GM15510 (cell line): ENCODE measurements around the gene SNHG17.

Experiments used
- POLR2A ChIP-seq: IDR thresholded peaks from 3 replicates; pipeline ENCODE4 v1.6.1; 2011; ENCODE audit warnings: borderline replicate concordance; ENCODE audit not compliant: insufficient read length; ENCODE audit errors: extremely low read depth

The SNHG17 gene

DNA sequence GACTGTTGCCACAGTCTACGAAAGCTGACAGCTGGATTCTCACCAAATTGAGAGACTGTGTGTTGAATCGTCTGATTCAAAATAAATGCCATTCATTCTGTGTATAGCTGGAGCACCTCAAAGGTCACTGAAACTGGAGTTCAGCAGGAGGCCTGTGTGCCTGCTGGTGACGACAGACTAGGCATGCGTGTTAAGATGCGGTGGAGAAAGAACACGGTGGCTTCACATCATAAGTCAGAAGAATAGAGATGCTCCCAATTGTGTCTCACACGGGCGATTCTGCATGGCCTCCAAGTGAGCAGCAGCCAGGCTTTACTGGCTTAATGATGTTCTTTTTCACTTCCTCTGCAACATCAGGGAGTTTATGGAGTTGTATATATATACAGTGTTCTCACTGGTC lies 32.3 kb downstream of the SNHG17 start:
- no peak for TF ChIP-seq POLR2A

DNA sequence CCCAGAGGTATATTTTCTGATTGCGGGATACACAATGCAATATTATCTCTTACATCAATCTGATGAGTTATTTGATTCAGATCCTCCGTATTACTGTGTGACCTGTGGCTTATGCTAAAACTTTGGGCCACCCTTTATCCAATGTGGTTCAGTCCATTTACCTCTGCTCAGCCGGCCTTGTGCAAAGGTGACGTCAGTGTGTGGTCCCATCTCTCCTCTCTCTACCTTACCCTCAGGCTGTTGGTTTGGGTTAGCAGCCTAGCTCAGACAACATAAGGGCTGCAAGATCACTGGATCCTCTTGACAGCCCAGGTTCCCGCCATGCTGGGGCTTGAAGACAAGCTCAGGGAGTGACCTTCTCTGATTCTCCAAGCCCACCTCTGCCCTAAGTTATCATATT lies 33.0 kb downstream of the SNHG17 start:
- TF ChIP-seq POLR2A, result no peak

DNA sequence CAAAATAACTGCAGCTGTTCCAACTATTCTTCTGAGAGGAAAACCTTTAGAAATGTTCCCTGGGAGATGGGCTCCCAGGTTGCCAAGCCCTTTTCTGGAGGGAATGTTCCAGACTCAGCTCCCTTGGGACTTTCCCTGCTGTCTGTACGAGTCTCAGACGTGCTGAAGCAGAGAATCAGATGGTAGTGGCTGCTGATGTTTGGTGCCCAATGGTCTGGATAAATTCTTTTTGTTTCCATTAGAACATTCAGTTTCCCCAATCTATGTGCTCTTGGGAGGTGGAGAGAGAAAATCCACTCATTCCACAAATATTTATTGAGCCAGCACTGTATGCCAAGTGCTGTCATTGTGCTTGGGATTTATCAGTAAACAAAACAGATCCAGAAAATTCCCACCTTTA lies 40.0 kb downstream of the SNHG17 start:
- TF ChIP-seq POLR2A, result no peak

DNA sequence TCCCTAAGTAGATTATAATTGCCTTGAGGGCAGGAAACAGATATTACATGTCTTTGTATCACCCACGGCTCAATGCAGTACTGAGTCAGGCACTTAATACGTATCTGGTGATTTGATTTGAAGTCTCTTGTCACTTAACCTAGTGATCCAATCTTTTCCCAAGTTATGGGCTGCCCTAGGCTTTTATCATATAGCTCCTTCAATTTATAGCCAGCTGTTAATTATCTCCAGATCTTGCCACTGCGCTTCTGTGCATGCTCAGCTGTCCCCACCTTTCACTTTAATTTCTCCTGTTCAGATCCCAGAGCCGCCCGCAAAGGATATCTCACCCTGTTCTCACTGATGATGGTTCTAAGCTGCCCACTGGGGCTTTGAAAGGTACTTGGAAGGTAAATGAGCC lies 41.9 kb downstream of the SNHG17 start:
- no peak for TF ChIP-seq POLR2A

DNA sequence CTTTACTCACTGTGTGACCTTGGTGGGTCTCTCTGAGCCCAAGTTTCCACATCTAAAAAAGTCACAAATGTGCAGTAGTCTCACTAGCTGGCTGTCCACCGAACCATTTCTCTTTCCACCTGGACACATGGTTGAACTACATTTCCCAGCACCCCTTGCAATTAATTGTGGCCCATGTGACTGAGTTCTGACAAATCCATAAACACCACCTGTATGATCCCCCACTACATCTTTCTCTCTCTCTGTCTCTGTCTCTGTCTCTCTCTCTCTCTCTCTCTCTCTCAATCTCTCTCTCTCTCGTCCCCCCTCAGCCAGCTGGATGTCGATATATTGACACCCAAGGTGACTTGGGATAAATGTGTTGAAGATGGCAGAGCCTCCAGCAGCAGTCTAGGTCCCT lies 42.8 kb downstream of the SNHG17 start:
- no peak for TF ChIP-seq POLR2A

DNA sequence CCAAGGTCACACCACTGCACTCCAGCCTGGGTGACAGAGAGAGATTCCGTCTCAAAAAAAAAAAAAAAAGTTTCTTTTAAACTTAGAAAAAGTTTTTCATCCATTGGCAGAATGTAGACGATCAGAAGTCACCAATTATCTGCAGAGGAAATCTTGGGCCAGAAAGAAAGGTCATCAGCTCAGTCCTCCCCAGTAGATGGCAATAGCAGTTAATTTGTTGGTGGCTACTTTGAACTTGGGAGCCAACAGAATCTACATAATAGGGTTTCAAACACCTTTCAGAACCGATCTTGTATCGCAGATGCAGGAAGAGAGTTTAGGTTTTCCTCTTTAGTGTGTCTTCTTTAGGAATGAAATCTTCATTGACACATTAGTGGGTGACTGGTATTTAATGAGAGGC lies 47.2 kb downstream of the SNHG17 start:
- TF ChIP-seq POLR2A, result no peak

- no peak for TF ChIP-seq POLR2A
These were observed 48.3 kb downstream of the SNHG17 start for GRCh38 chr20:38386851-38387250.

DNA sequence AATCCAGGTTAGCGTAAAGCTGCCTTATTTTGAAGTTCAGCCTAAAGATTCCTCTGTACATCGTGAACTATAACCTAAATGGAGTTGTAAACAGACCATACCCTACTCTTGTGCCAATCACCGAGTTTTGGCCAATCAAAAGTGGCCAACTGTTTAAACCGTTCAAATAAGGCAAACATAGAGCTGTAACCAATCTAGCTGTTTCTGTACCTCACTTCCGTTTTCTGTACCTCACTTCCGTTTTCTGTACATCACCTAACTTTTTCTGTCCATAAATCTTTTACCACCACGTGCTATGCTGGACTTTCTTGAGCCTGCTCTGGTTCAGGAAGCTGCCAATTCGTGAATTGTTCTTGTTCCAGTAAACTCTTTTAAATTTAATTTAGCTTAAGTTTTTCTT lies 49.1 kb downstream of the SNHG17 start:
- no peak for TF ChIP-seq POLR2A

GRCh38 chr20:38383147-38383546 lies 52.0 kb downstream of the SNHG17 start:
- TF ChIP-seq POLR2A, result no peak

GRCh38 chr20:38377039-38377685 lies 58.0 kb downstream of the SNHG17 start:
- TF ChIP-seq POLR2A, result no peak

GRCh38 chr20:38373898-38374297 lies 61.2 kb downstream of the SNHG17 start:
- TF ChIP-seq POLR2A, result no peak

- TF ChIP-seq POLR2A, result no peak
These were observed 61.8 kb downstream of the SNHG17 start for GRCh38 chr20:38373231-38373867.

DNA sequence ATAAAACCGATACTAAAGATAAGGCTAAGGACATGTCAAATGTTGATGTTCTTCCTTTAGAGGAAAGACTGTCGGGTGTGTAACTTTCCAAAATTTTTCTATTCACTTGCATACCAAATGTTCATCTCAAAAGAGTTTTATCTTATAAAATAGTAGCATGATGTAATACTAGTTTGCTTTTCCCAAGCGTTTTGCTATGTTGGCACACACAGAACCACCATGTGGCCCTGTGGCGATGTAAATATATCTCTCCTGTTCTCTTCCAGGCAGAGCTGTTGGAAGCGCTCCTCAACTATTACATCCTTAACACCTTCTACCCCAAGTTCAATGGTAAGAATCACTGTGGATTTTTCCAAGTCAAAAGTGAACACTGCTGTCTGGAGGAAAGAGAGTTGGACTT lies 62.3 kb downstream of the SNHG17 start:
- TF ChIP-seq POLR2A, result no peak
